RWPE2 (cell line): ENCODE measurements around the gene LDLRAD4.

Source experiments
- ATAC-seq: fragments of 200-7000 bp; cut with Tn5 transposase; 3 replicates; pipeline ENCODE4 v1.9.1; 2021; ENCODE audit warnings: low read depth
- DNase-seq: peaks from one replicate; pipeline ENCODE4 v3.0.0-alpha.2; 2020; ENCODE audit warnings: low spot score
- H3K27ac ChIP-seq: fragments of 450-650 bp; 2 replicates; pipeline ENCODE4 v1.5.1; 2017; ENCODE audit warnings: mild to moderate bottlenecking; ENCODE audit not compliant: poor library complexity, severe bottlenecking
- H3K27me3 ChIP-seq: fragments of 250-450 bp; sonication (Bioruptor Pico); 2 replicates; pipeline ENCODE4 v1.5.1; 2021; ENCODE audit warnings: mild to moderate bottlenecking, moderate library complexity; ENCODE audit not compliant: insufficient read depth, poor library complexity, severe bottlenecking
- H3K36me3 ChIP-seq: fragments of 250-450 bp; sonication (Bioruptor Pico); 2 replicates; pipeline ENCODE4 v1.5.1; 2020; ENCODE audit warnings: low read depth, mild to moderate bottlenecking, moderate library complexity
- H3K4me1 ChIP-seq: fragments of 250-450 bp; sonication (Bioruptor Pico); 2 replicates; pipeline ENCODE4 v1.5.1; 2021; ENCODE audit warnings: mild to moderate bottlenecking, moderate library complexity; ENCODE audit not compliant: insufficient read depth, poor library complexity, severe bottlenecking
- H3K4me3 ChIP-seq: fragments of 250-450 bp; sonication (Bioruptor Pico); 2 replicates; pipeline ENCODE4 v1.5.1; 2021; ENCODE audit warnings: mild to moderate bottlenecking, moderate library complexity; ENCODE audit not compliant: severe bottlenecking
- H3K9me3 ChIP-seq: fragments of 250-450 bp; sonication (Bioruptor Pico); 2 replicates; pipeline ENCODE4 v1.5.1; 2021; ENCODE audit warnings: mild to moderate bottlenecking, moderate library complexity; ENCODE audit not compliant: severe bottlenecking
- CTCF ChIP-seq: fragments of 450-650 bp; IDR thresholded peaks from one replicate; pipeline ENCODE4 v1.5.1; 2017; ENCODE audit warnings: mild to moderate bottlenecking, moderate library complexity; ENCODE audit not compliant: poor library complexity, severe bottlenecking

LDLRAD4 gene

DNA sequence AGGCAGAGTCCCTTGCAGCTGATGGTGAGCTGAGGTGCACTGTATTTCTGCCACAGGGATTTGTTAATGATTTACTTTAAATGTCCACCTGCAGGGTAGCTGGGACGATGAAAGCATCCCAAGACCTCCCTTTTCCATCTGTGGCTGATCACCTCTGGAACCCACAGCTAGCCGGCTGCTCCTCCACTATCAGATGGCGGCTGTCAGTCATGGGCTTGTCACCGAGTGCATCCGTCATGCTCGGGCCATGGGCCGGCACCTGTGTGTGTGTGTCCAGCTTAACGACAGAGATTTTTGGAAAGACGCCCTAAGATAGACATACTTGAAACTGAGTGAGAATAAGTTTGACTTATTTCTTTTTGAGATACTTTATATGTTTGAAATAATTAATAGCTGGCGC is 272.6 kb downstream of the LDLRAD4 start:
- H3K36me3 ChIP-seq, result no peaks in the 10 kb centered on the region
- no peaks in the 10 kb centered on the region for H3K9me3 ChIP-seq
- no peak for ATAC-seq
- no peaks in the 10 kb centered on the region for H3K4me1 ChIP-seq
- no peak for DNase-seq
- no peak overlapping the region for H3K4me3 ChIP-seq
- no peak for TF ChIP-seq CTCF
- no peak overlapping the region for H3K27ac ChIP-seq
- no peaks in the 10 kb centered on the region for H3K27me3 ChIP-seq

GRCh38 chr18:13492314-13492713 is 273.8 kb downstream of the LDLRAD4 start:
- no peak for ATAC-seq
- no peaks in the 10 kb centered on the region for H3K27me3 ChIP-seq

DNA sequence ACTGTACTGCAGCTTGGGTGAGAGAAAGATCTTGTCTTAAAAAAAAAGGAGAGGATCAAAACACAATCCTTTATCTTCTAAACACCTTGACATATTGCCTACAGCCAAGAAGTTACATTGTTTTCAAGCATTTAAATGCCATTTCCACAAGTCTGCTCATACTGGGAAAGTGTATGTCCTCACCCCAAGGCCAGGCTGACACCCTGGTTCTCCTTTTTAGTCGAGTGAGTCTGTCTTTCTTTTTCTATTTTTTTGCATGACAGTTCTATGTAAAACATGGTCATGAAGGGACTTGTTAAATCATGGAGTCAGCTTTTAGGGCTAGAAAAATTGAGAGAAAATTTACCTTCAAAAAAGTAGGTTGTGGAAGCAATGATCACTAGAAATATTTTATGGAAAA is 274.5 kb downstream of the LDLRAD4 start:
- Histone ChIP-seq H3K9me3 (no peaks in the 10 kb centered on the region), H3K4me1 (no peaks in the 10 kb centered on the region), H3K36me3 (no peaks in the 10 kb centered on the region), H3K27ac (no peak overlapping the region), H3K4me3 (no peak overlapping the region), H3K27me3 (no peaks in the 10 kb centered on the region)
- ATAC-seq (no peak), DNase-seq (no peak)
- TF ChIP-seq CTCF, result no peak

More at GRCh38 chr18:13492314-13492713, 273.8 kb downstream of the LDLRAD4 start:
- Histone ChIP-seq H3K9me3 (no peaks in the 10 kb centered on the region), H3K36me3 (no peaks in the 10 kb centered on the region), H3K4me1 (no peaks in the 10 kb centered on the region), H3K4me3 (no peak overlapping the region), H3K27ac (no peak overlapping the region)
- TF ChIP-seq CTCF, result no peak
- DNase-seq, result no peak

DNA sequence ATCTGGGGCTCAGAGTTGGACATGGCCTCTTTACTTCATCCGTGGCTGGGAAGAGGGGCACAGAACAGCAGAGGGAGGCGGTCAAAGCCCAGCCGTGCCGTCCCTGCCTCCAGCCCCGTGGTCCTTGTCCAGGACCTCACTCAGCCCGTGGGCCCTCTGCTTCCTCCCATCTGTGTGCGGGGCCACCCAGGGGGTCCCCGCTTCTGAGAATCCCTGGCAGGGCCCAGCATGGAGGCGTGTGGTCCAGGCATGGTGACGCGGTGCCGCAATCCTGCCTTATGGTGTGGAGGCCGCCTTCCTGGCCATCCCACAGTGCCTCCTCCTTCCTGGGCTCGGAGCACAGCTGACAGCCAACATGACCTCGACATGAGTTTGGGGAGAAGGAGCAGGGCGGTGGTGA is 275.2 kb downstream of the LDLRAD4 start:
- TF ChIP-seq CTCF, result no peak
- H3K27ac ChIP-seq, result no peak overlapping the region
- ATAC-seq, result no peak

DNA sequence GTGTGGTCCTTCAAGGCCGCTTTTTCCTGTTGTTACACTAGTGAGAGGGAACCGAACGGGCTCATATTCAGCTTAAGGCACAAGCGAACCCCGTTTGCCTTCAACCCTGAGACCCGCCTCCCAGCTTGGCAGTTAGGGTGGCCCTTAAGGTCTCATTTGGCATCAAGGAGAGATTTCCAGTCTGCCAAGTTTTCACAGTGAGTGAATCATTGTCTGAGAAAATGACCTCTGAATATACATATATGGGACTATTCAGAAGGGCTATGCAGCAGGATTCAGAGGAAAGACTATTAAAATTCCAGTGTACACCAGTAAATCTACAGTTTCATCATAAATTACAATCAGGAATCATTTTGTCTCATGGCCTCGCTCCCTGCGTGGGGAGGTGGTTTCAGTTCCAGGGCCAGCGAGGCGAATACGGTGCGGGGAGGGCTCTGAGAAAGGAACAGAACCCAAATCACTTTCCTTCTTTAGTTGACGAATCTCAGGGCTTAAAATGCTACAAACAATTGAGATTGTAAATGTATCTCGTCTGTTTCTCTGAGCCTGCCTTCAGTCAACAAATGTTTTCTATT is 276.4 kb downstream of the LDLRAD4 start:
- ATAC-seq, result no peak
- H3K4me1 ChIP-seq, result no peaks in the 10 kb centered on the region
- H3K9me3 ChIP-seq, result no peaks in the 10 kb centered on the region
- DNase-seq, result no peak
- no peaks in the 10 kb centered on the region for H3K27me3 ChIP-seq
- TF ChIP-seq CTCF, result no peak
- no peaks in the 10 kb centered on the region for H3K36me3 ChIP-seq
- H3K4me3 ChIP-seq, result no peak overlapping the region
- no peak overlapping the region for H3K27ac ChIP-seq

More for the DNA sequence above, 275.2 kb downstream of the LDLRAD4 start:
- no peaks in the 10 kb centered on the region for H3K9me3 ChIP-seq
- no peaks in the 10 kb centered on the region for H3K27me3 ChIP-seq
- no peak for DNase-seq
- H3K36me3 ChIP-seq, result no peaks in the 10 kb centered on the region
- no peaks in the 10 kb centered on the region for H3K4me1 ChIP-seq
- H3K4me3 ChIP-seq, result no peak overlapping the region
